ENCODE measurements around the gene TNNT3.

The TNNT3 gene

GRCh38 chr11:1923201-1923956, 3.9 kb downstream of the TNNT3 start:
- DNase-seq: no peak

- no peak for DNase-seq
These were observed 4.7 kb downstream of the TNNT3 start for GRCh38 chr11:1924181-1924580.

- DNase-seq: no peak
These were observed 5.3 kb downstream of the TNNT3 start for GRCh38 chr11:1924646-1925372.

- DNase-seq: no peak
These were observed 6.1 kb downstream of the TNNT3 start for GRCh38 chr11:1925373-1926155.

- no peak for DNase-seq
These were observed 6.9 kb downstream of the TNNT3 start for GRCh38 chr11:1926156-1927025.

GRCh38 chr11:1927026-1927847, 7.7 kb downstream of the TNNT3 start:
- DNase-seq: no peak

GRCh38 chr11:1927848-1928469, 8.5 kb downstream of the TNNT3 start:
- DNase-seq: no peak

- DNase-seq: no peak
These were observed 9.0 kb downstream of the TNNT3 start for GRCh38 chr11:1928470-1928890.

GRCh38 chr11:1928891-1929541, 9.5 kb downstream of the TNNT3 start:
- DNase-seq: no peak

- no peak for DNase-seq
These were observed 10.3 kb downstream of the TNNT3 start for GRCh38 chr11:1929621-1930461.

- DNase-seq: no peak
These were observed 10.9 kb downstream of the TNNT3 start for GRCh38 chr11:1930462-1930830.

- DNase-seq: no peak
These were observed 12.0 kb downstream of the TNNT3 start for GRCh38 chr11:1931341-1932104.

GRCh38 chr11:1932105-1932480, 12.6 kb downstream of the TNNT3 start:
- DNase-seq: no peak

GRCh38 chr11:1932681-1933080, 13.2 kb downstream of the TNNT3 start:
- DNase-seq: no peak

GRCh38 chr11:1933416-1934334, 14.2 kb downstream of the TNNT3 start:
- no peak for DNase-seq

- DNase-seq: no peak
These were observed 15.0 kb downstream of the TNNT3 start for GRCh38 chr11:1934335-1935155.
